H1 (cell line): ENCODE data around the gene DNAH8. TPM values are rescaled to one million over a fixed set of nuclear protein-coding genes. Genes with fewer than 3 reads are reported as not detected.

ENCODE experiments used
- CTCF ChIA-PET: fragments of 300-600 bp; sonication (Branson Sonifier 250); formaldehyde crosslinking; loops from one replicate; lab custom pipeline; 2021; ENCODE audit not compliant: partially characterized antibody; lab: Charles Lee
- POLR2A ChIA-PET: fragments of 300-600 bp; sonication (Branson Sonifier 250); formaldehyde crosslinking; loops from one replicate; lab custom pipeline; 2021; ENCODE audit warnings: inconsistent platforms; ENCODE audit not compliant: partially characterized antibody; lab: Charles Lee
- DNase-seq, 2 experiments: peaks; one replicate each; pipeline versions ENCODE4 v3.0.0 to v3.0.0-alpha.2; 2010 to 2022; ENCODE audit warnings: low spot score in 2 of 2, low read depth in 1 of 2, mixed read lengths in 1 of 2
- FAIRE-seq: peaks from 2 replicates; lab custom pipeline; 2011; peaks lifted over from hg19 to GRCh38; lab: Jason Lieb, UNC
- H2AFZ ChIP-seq: 2 replicates; pipeline ENCODE4 v1.8.1; 2012; ENCODE audit warnings: low read length, inconsistent platforms
- H2AK5ac ChIP-seq: 2 replicates; pipeline ENCODE4 v1.6.1; 2013; ENCODE audit warnings: low read depth, low read length
- H2BK120ac ChIP-seq: replicated peaks from 2 replicates; pipeline ENCODE3; 2013; ENCODE audit warnings: low read depth, low read length, inconsistent platforms
- H2BK12ac ChIP-seq: 2 replicates; pipeline ENCODE4 v1.6.1; 2013; ENCODE audit warnings: low read depth, low read length
- H2BK15ac ChIP-seq: 2 replicates; pipeline ENCODE4 v1.6.1; 2013; ENCODE audit warnings: low read length
- H2BK20ac ChIP-seq: 2 replicates; pipeline ENCODE4 v1.6.1; 2013; ENCODE audit warnings: low read length
- H2BK5ac ChIP-seq: 2 replicates; pipeline ENCODE4 v1.6.1; 2013; ENCODE audit warnings: low read depth, low read length
- H3K14ac ChIP-seq: 2 replicates; pipeline ENCODE4 v1.6.1; 2013; ENCODE audit warnings: inconsistent platforms; ENCODE audit not compliant: insufficient read length
- H3K18ac ChIP-seq: 2 replicates; pipeline ENCODE4 v1.6.1; 2013; ENCODE audit warnings: low read length; ENCODE audit errors: extremely low read depth
- H3K23ac ChIP-seq: 2 replicates; pipeline ENCODE4 v1.6.1; 2013; ENCODE audit warnings: inconsistent platforms; ENCODE audit not compliant: insufficient read length
- H3K23me2 ChIP-seq: 2 replicates; pipeline ENCODE4 v1.6.1; 2013; ENCODE audit warnings: low read depth, low read length
- H3K27ac ChIP-seq: 2 replicates; pipeline ENCODE4 v1.6.1; 2011; ENCODE audit warnings: low read depth, low read length, inconsistent platforms
- H3K27me3 ChIP-seq, 4 experiments: replicated peaks in 1 of 4; 1 replicate in 1 of 4; 2 replicates in 3 of 4; pipeline versions ENCODE4 v1.6.1 to v1.8.1; 2011 to 2013; ENCODE audit warnings: low read length in 3 of 4, mild to moderate bottlenecking in 3 of 4, inconsistent platforms in 2 of 4, mixed read lengths in 2 of 4, moderate library complexity in 1 of 4; ENCODE audit not compliant: control insufficient read depth in 3 of 4, insufficient read depth in 3 of 4; ENCODE audit errors: extremely low read depth in 1 of 4
- H3K36me3 ChIP-seq, 4 experiments: 2 replicates each; pipeline versions ENCODE4 v1.6.1 to v1.8.1; 2011 to 2013; ENCODE audit warnings: mild to moderate bottlenecking in 4 of 4, low read length in 3 of 4, moderate library complexity in 2 of 4, control low read depth in 1 of 4, inconsistent platforms in 1 of 4; ENCODE audit not compliant: insufficient read depth in 4 of 4, control insufficient read depth in 2 of 4
- H3K4ac ChIP-seq: replicated peaks from 2 replicates; pipeline ENCODE3; 2013; ENCODE audit warnings: low read length, low read depth, mixed read lengths, inconsistent platforms; ENCODE audit not compliant: insufficient read length
- H3K4me1 ChIP-seq, 4 experiments: replicated peaks in 1 of 4; 1 replicate in 1 of 4; 2 replicates in 3 of 4; pipeline versions ENCODE4 v1.6.1 to v1.8.1; 2011 to 2013; ENCODE audit warnings: low read length in 3 of 4, inconsistent platforms in 2 of 4, mixed read lengths in 1 of 4; ENCODE audit not compliant: insufficient read depth in 4 of 4, control insufficient read depth in 3 of 4
- H3K4me2 ChIP-seq, 2 experiments: 2 replicates each; pipeline versions ENCODE4 v1.6.1 to v1.8.1; 2011 to 2013; ENCODE audit warnings: low read depth in 2 of 2, low read length in 2 of 2, control low read depth in 1 of 2, inconsistent platforms in 1 of 2, mild to moderate bottlenecking in 1 of 2; ENCODE audit not compliant: insufficient read depth in 1 of 2
- H3K4me3 ChIP-seq, 4 experiments: fragments of 200-600, 300-600 bp in 1 of 4; sonication (generic), shearing (Covaris generic), sonication (Bioruptor Twin) in 1 of 4; 2 replicates each; pipeline versions ENCODE4 v1.5.1 to v1.8.1; 2011 to 2016; ENCODE audit warnings: low read length in 4 of 4, low read depth in 3 of 4, control low read depth in 2 of 4, inconsistent platforms in 2 of 4, mild to moderate bottlenecking in 2 of 4, mixed read lengths in 1 of 4, moderate library complexity in 1 of 4; ENCODE audit not compliant: insufficient read depth in 2 of 4; ENCODE audit errors: extremely low read depth in 1 of 4
- H3K56ac ChIP-seq: replicated peaks from 2 replicates; pipeline ENCODE3; 2013; ENCODE audit warnings: low read depth, mild to moderate bottlenecking, mixed read lengths, low read length, inconsistent platforms; ENCODE audit not compliant: insufficient read length
- H3K79me1 ChIP-seq: 2 replicates; pipeline ENCODE4 v1.6.1; 2013; ENCODE audit warnings: low read depth, low read length, control low read depth
- H3K79me2 ChIP-seq, 2 experiments: 2 replicates each; pipeline versions ENCODE4 v1.6.1 to v1.8.1; 2012 to 2013; ENCODE audit warnings: low read length in 2 of 2, mild to moderate bottlenecking in 2 of 2, inconsistent platforms in 1 of 2; ENCODE audit not compliant: insufficient read depth in 2 of 2, control insufficient read depth in 1 of 2
- H3K9ac ChIP-seq, 4 experiments: replicated peaks in 1 of 4; 1 replicate in 1 of 4; 2 replicates in 3 of 4; pipeline versions ENCODE4 v1.6.1 to v1.8.1; 2011 to 2013; ENCODE audit warnings: low read depth in 3 of 4, low read length in 3 of 4, control low read depth in 2 of 4, mild to moderate bottlenecking in 2 of 4, moderate library complexity in 2 of 4, inconsistent platforms in 1 of 4; ENCODE audit errors: extremely low read depth in 1 of 4
- H3K9me3 ChIP-seq, 2 experiments: 2 replicates each; pipeline versions ENCODE4 v1.6.1 to v1.8.1; 2012 to 2013; ENCODE audit warnings: mild to moderate bottlenecking in 2 of 2, moderate library complexity in 2 of 2, control low read depth in 1 of 2, inconsistent platforms in 1 of 2, low read depth in 1 of 2, low read length in 1 of 2, mixed read lengths in 1 of 2; ENCODE audit not compliant: insufficient read depth in 2 of 2
- H4K20me1 ChIP-seq, 2 experiments: replicated peaks in 1 of 2; 2 replicates each; pipeline versions ENCODE3 to v1.8.1; 2011 to 2013; ENCODE audit warnings: inconsistent platforms in 2 of 2, low read length in 2 of 2, mild to moderate bottlenecking in 1 of 2; ENCODE audit not compliant: insufficient read depth in 2 of 2, control insufficient read depth in 1 of 2
- H4K5ac ChIP-seq: 2 replicates; pipeline ENCODE4 v1.6.1; 2013; ENCODE audit warnings: low read length, low read depth, mixed read lengths, inconsistent platforms; ENCODE audit not compliant: insufficient read length
- H4K8ac ChIP-seq: 2 replicates; pipeline ENCODE4 v1.8.0; 2013; ENCODE audit warnings: mild to moderate bottlenecking, moderate library complexity, low read length, inconsistent platforms; ENCODE audit not compliant: insufficient read depth; ENCODE audit errors: extremely low read depth
- H4K91ac ChIP-seq: replicated peaks from 2 replicates; pipeline ENCODE3; 2013; ENCODE audit warnings: low read length, mixed read lengths, inconsistent platforms; ENCODE audit not compliant: insufficient read length
- BCL11A ChIP-seq, 2 experiments: IDR thresholded peaks; one replicate each; pipeline ENCODE4 v1.6.1; 2011; ENCODE audit warnings: low read depth in 2 of 2, low read length in 2 of 2, mild to moderate bottlenecking in 2 of 2
- CBX5 ChIP-seq: fragments of 300-800, 300-1000 bp; sonication (generic); IDR thresholded peaks from 2 replicates; pipeline ENCODE4 v1.7.1; 2016; ENCODE audit warnings: antibody characterized with exemption, low read length, low read depth
- CBX8 ChIP-seq: fragments of 300-800, 300-1000 bp; sonication (generic); IDR thresholded peaks from 2 replicates; pipeline ENCODE4 v1.7.1; 2016; ENCODE audit warnings: low read depth, low read length, borderline replicate concordance
- CEBPB ChIP-seq: IDR thresholded peaks from 2 replicates; pipeline ENCODE4 v1.6.1; 2012; ENCODE audit warnings: low read depth, low read length
- CTBP2 ChIP-seq: IDR thresholded peaks from 2 replicates; pipeline ENCODE4 v1.7.0; 2011; ENCODE audit warnings: borderline replicate concordance, mild to moderate bottlenecking, moderate library complexity, mixed read lengths, low read length; ENCODE audit not compliant: insufficient read depth, insufficient read length
- GABPA ChIP-seq: IDR thresholded peaks from 2 replicates; pipeline ENCODE4 v1.6.1; 2011; ENCODE audit warnings: mild to moderate bottlenecking, low read length, moderate library complexity, borderline replicate concordance; ENCODE audit not compliant: insufficient read depth
- HDAC6 ChIP-seq: IDR thresholded peaks from one replicate; pipeline ENCODE4 v1.7.1; 2012; ENCODE audit warnings: low read depth, mild to moderate bottlenecking, inconsistent platforms, low read length, moderate library complexity
- JUN ChIP-seq: IDR thresholded peaks from 2 replicates; pipeline ENCODE4 v1.6.1; 2011; ENCODE audit warnings: low read depth, mild to moderate bottlenecking, improper control_type of control experiment, low read length
- POLR2AphosphoS5 ChIP-seq: IDR thresholded peaks from 2 replicates; pipeline ENCODE4 v1.6.1; 2011; ENCODE audit warnings: low read depth, low read length
- SIN3A ChIP-seq, 2 experiments: IDR thresholded peaks in 1 of 2; conservative IDR thresholded peaks in 1 of 2; 2 replicates each; pipeline ENCODE4 v1.6.1; 2011 to 2012; ENCODE audit warnings: low read length in 2 of 2, improper control_type of control experiment in 1 of 2, low read depth in 1 of 2, mild to moderate bottlenecking in 1 of 2
- SP2 ChIP-seq: IDR thresholded peaks from 2 replicates; pipeline ENCODE4 v1.6.1; 2012; ENCODE audit warnings: mild to moderate bottlenecking, low read length, inconsistent platforms
- SP4 ChIP-seq: IDR thresholded peaks from 2 replicates; pipeline ENCODE4 v1.6.1; 2012; ENCODE audit warnings: low read length, inconsistent platforms
- YY1 ChIP-seq: IDR thresholded peaks from 2 replicates; pipeline ENCODE4 v1.6.1; 2011; ENCODE audit warnings: low read depth, mild to moderate bottlenecking, low read length
- WGBS, 2 experiments: shearing (Covaris generic) in 1 of 2; methylation state at CpG; one replicate each; pipeline versions ENCODE4 v1.1.6 to v1.1.7; 2013 to 2015; ENCODE audit warnings: low lambda C conversion rate in 2 of 2, mixed read lengths in 2 of 2, inconsistent platforms in 1 of 2, low coverage in 1 of 2, missing lambda C conversion rate in 1 of 2; ENCODE audit not compliant: insufficient replicate concordance in 2 of 2, insufficient coverage in 1 of 2, insufficient read length in 1 of 2; ENCODE audit errors: extremely low coverage in 1 of 2, missing lambda C conversion rate in 1 of 2; 5-methylcytosine and 5-hydroxymethylcytosine counted together
- polyA plus RNA-seq, 7 experiments: library from polyadenylated mRNA; depleted of rRNA in 3 of 7; stranded (reverse) in 5 of 7; unstranded in 2 of 7; fragments of >200 nt in 5 of 7; fragments of 200-250 nt in 2 of 7; gene quantifications; 1 replicate in 5 of 7; 2 replicates in 1 of 7; 4 replicates in 1 of 7; pipeline versions ENCODE4 v1.2.1 to v1.2.3, GENCODE V29; 2011 to 2013; ENCODE audit warnings: missing spikeins in 2 of 7, mixed read lengths in 2 of 7
- total RNA-seq: library from RNA; stranded (reverse); fragmentation: NEBNext Ultra II Directional; extraction: Animal tissue kit (Norgen Biotek cat#: 25700); gene quantifications from 2 replicates; pipeline ENCODE4 v1.2.1, GENCODE V29; 2021
- TF ChIP-seq, protein P1 (sequence below): IDR thresholded peaks from 2 replicates; pipeline ENCODE4 v1.6.1; 2011; ENCODE audit warnings: low read length, improper control_type of control experiment

DNAH8 gene
- total and polyA plus RNA-seq, 2 of the 8 experiments (the other 6 are each of a cell fraction or from before 2014, with no cell fraction given): under 0.01 TPM; not detected in 1

DNA sequence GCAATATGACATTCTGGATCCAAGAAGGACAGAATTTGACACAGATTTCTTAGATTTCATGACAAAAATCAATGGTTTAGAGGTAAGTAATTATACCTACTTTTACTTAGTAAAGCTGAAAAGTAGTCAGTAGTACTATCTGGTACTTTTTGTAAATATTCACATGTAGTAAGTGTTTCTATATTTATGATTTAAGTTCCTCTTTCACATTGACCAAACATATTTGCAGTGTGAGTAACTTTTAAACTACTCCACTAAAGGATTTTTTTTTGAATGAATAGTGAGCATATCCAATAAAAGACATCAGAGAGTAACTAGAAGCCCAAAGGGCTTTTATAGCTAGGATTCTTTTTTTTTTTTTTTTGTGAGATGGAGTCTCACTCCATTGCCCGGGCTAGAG lies 60.8 kb downstream of the DNAH8 start:
- H3K79me1 ChIP-seq: no peaks in the 10 kb centered on the region
- no peak overlapping the region for H3K14ac ChIP-seq
- no peak overlapping the region for H2BK15ac ChIP-seq
- H4K20me1 ChIP-seq: no peaks in the 10 kb centered on the region
- ChIA-PET CTCF (interaction anchor here (0.6 to 1.2 kb wide), 5 partner anchors 19 to 384 kb away, joined by 3 read pairs; no protein-coding TSS in a partner anchor), POLR2A (interaction anchor here (1.2 kb wide), 1 partner anchor 73 kb away, joined by 3 read pairs; the partner anchor contains the start of gene GLO1)
- no peaks in the 10 kb centered on the region for H3K79me2 ChIP-seq
- WGBS, 2 experiments: 60% methylated on average over 1 of the region's 1 CpG; no CpG with 5 or more reads in 1 of the 2 experiments
- H2BK5ac ChIP-seq: no peak overlapping the region
- no peaks in the 10 kb centered on the region for H3K27me3 ChIP-seq
- H3K4me1 ChIP-seq: no peaks in the 10 kb centered on the region
- no peak overlapping the region for H2BK120ac ChIP-seq
- H3K4ac ChIP-seq: no peak overlapping the region
- H2BK20ac ChIP-seq: no peak overlapping the region
- H3K18ac ChIP-seq: no peak overlapping the region
- H3K36me3 ChIP-seq: no peaks in the 10 kb centered on the region
- no peak overlapping the region for H3K4me3 ChIP-seq
- no peak overlapping the region for H3K27ac ChIP-seq
- no peak for FAIRE-seq
- no peak overlapping the region for H3K4me2 ChIP-seq
- H3K56ac ChIP-seq: no peak overlapping the region
- no peak overlapping the region for H2AFZ ChIP-seq
- H3K23me2 ChIP-seq: no peaks in the 10 kb centered on the region
- H2BK12ac ChIP-seq: no peak overlapping the region
- H4K91ac ChIP-seq: no peak overlapping the region
- no peak overlapping the region for H3K23ac ChIP-seq
- no peak for DNase-seq
- H3K9ac ChIP-seq: no peak overlapping the region
- no peaks in the 10 kb centered on the region for H3K9me3 ChIP-seq
- no peak overlapping the region for H4K8ac ChIP-seq
- no peak overlapping the region for H4K5ac ChIP-seq
- no peak overlapping the region for H2AK5ac ChIP-seq
- TF ChIP-seq CEBPB (no peak), JUN (no peak), POLR2AphosphoS5 (no peak), SIN3A (conservative IDR thresholded peaks at IDR 0.05 in 1 of 2, IDR thresholded peaks at IDR 0.05 in 1 of 2; ENCODE audit: low read depth in 1 of 2, low read length in 2 of 2) (no peak), CBX5 (no peak), SP4 (no peak), GABPA (no peak), HDAC6 (no peak), CBX8 (no peak), YY1 (no peak), SP2 (no peak), BCL11A (IDR thresholded peaks at IDR 0.05; ENCODE audit: low read depth in 2 of 2, low read length in 2 of 2) (no peak), CTBP2 (no peak)
- TF ChIP-seq, protein P1, sequence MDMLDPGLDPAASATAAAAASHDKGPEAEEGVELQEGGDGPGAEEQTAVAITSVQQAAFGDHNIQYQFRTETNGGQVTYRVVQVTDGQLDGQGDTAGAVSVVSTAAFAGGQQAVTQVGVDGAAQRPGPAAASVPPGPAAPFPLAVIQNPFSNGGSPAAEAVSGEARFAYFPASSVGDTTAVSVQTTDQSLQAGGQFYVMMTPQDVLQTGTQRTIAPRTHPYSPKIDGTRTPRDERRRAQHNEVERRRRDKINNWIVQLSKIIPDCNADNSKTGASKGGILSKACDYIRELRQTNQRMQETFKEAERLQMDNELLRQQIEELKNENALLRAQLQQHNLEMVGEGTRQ: no peak
